IPS-18a (cell line): ENCODE data around the gene CCDC38.

Source experiments
- H3K27ac ChIP-seq: one replicate; pipeline ENCODE4 v1.5.1; 2013; ENCODE audit warnings: low read length
- H3K27me3 ChIP-seq: one replicate; pipeline ENCODE4 v1.6.1; 2013; ENCODE audit warnings: mild to moderate bottlenecking, low read length; ENCODE audit not compliant: control insufficient read depth, insufficient read depth
- H3K36me3 ChIP-seq: one replicate; pipeline ENCODE4 v1.6.1; 2013; ENCODE audit warnings: low read depth, low read length; ENCODE audit not compliant: control insufficient read depth
- H3K4me1 ChIP-seq: one replicate; pipeline ENCODE4 v1.6.1; 2013; ENCODE audit warnings: low read depth, low read length; ENCODE audit not compliant: control insufficient read depth
- H3K4me3 ChIP-seq: one replicate; pipeline ENCODE4 v1.5.1; 2013; ENCODE audit warnings: low read length
- H3K9ac ChIP-seq: one replicate; pipeline ENCODE4 v1.6.1; 2013; ENCODE audit warnings: mild to moderate bottlenecking, low read length, moderate library complexity
- H3K9me3 ChIP-seq: one replicate; pipeline ENCODE4 v1.6.1; 2013; ENCODE audit warnings: low read depth, low read length; ENCODE audit not compliant: control insufficient read depth

The CCDC38 gene

DNA sequence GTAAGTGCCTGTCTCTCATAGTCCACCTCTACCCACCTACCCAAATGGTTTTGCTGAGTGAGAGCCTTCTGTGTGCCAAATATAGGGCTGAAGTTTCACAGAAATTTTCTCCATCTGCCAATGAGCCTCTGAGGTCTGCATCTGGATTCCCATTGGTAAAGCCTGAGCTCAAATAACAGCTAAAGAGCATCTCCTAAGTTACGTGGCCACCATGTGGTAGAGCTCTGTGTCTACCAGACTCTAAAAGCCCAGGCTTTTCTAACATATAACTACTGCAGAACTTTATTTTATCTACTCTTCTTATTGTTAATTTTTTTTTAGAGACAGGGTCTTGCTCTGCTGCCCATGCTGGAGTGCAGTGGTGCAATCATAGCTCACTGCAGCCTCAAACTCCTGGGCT is 16.7 kb upstream of the CCDC38 start:
- no peaks in the 10 kb centered on the region for H3K27me3 ChIP-seq
- H3K4me3 ChIP-seq = no peak overlapping the region

DNA sequence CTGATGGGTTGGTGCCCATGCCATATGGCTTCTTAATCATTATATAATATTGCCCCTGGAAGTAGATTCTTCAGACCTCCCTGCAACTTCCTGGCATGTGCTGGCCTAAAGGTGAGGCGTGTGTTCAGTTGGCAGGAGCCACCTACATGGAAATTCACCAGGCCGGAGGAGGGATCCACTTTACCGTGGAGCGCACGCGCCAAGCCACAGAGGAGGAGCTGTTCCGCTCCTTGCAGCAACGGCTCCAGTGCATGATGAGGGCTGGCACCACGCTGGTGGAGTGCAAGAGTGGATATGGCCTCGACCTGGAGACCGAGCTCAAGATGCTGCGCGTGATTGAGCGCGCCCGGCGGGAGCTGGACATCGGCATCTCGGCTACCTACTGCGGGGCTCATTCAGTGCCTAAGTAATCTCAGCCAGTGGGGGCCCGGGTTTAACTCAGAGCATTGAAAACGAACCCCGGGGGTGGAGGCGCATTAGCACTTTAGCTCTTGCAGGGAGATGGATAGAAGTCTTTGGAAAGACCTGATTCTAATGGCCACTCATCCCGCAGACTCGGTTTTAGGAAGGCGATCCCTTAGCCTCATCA is 14.2 kb upstream of the CCDC38 start:
- Histone ChIP-seq H3K27me3 (no peaks in the 10 kb centered on the region), H3K36me3 (no peaks in the 10 kb centered on the region), H3K9ac (no peak overlapping the region), H3K9me3 (no peaks in the 10 kb centered on the region), H3K4me3 (no peak overlapping the region), H3K27ac (no peak overlapping the region), H3K4me1 (peaks cover 10% of the 10 kb centered on the region)

More for the DNA sequence above, 16.7 kb upstream of the CCDC38 start:
- Histone ChIP-seq H3K9ac (no peak overlapping the region), H3K36me3 (no peaks in the 10 kb centered on the region), H3K4me1 (peaks cover 10% of the 10 kb centered on the region), H3K27ac (no peak overlapping the region), H3K9me3 (no peaks in the 10 kb centered on the region)

GRCh38 chr12:95955549-95956159 is 13.2 kb upstream of the CCDC38 start:
- no peaks in the 10 kb centered on the region for H3K9me3 ChIP-seq
- no peak overlapping the region for H3K27ac ChIP-seq
- peaks cover 10% of the 10 kb centered on the region for H3K4me1 ChIP-seq
- H3K9ac ChIP-seq = no peak overlapping the region
- H3K27me3 ChIP-seq = no peaks in the 10 kb centered on the region
- H3K4me3 ChIP-seq = no peak overlapping the region
- no peaks in the 10 kb centered on the region for H3K36me3 ChIP-seq

GRCh38 chr12:95953000-95953399 is 10.6 kb upstream of the CCDC38 start:
- Histone ChIP-seq H3K4me3 (no peak overlapping the region), H3K4me1 (peaks cover 18% of the 10 kb centered on the region), H3K27ac (no peak overlapping the region), H3K9ac (no peak overlapping the region), H3K9me3 (no peaks in the 10 kb centered on the region), H3K27me3 (no peaks in the 10 kb centered on the region), H3K36me3 (no peaks in the 10 kb centered on the region)

DNA sequence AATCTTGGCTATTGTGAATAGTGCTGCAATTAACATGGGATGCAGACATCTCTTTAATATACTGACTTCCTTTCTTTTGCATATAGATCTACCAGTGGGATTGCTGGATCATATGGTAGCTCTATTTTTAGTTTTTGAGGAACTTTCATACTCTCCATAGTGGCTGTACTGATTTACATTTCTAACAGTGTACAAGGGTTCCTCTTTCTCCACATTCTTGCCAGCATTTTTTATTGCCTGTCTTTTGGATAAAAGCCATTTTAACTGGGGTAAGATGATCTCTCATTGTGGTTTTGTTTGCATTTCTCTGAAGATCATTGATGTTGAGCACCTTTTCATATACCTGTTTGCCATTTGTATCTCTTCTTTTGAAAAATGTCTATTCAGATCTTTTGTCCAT is 9.1 kb upstream of the CCDC38 start:
- H3K27me3 ChIP-seq = no peaks in the 10 kb centered on the region
- H3K9me3 ChIP-seq = no peaks in the 10 kb centered on the region
- H3K27ac ChIP-seq = no peak overlapping the region
- H3K4me1 ChIP-seq = peaks cover 12% of the 10 kb centered on the region
- H3K4me3 ChIP-seq = no peak overlapping the region
- H3K36me3 ChIP-seq = no peaks in the 10 kb centered on the region
- no peak overlapping the region for H3K9ac ChIP-seq

DNA sequence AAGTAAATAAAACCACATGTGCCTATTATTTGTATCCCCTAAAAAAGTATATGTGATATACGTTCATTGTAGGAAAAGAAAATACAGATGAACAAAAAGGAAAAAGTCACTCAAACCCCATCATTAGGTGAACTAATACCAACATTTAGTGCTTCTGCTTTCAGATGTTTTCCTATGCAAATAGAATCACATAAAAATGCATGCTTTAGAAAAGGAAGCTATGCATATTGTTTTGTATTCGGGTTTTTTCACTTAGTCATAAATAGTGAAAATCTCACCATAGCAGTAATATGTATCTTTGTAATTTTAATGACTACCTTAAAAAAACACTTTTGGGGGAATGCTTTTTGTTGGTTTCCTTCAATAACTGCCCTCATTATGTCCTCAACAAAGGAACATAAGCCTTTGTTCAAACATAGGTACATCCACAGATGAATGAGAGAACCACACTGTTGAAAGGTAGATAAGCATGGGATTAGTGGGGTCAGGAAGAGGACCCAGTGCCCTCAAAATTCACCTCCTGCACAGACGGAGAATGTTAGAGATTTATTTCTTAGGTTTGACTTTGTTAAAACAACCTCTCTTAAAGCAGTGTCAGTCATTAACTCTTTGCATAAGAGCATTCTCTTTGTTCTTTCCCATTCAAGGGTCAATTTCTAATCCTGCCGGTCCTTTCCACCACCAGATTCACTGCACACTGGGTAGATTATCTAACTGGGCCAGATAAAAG is 7.2 kb upstream of the CCDC38 start:
- Histone ChIP-seq H3K4me3 (no peak overlapping the region), H3K27me3 (peaks cover 3% of the 10 kb centered on the region), H3K4me1 (peaks cover 8% of the 10 kb centered on the region), H3K27ac (no peak overlapping the region), H3K9me3 (no peaks in the 10 kb centered on the region), H3K9ac (no peak overlapping the region), H3K36me3 (no peaks in the 10 kb centered on the region)

- H3K9ac ChIP-seq = no peak overlapping the region
- peaks cover 18% of the 10 kb centered on the region for H3K27me3 ChIP-seq
- H3K4me3 ChIP-seq = no peak overlapping the region
- no peaks in the 10 kb centered on the region for H3K9me3 ChIP-seq
- H3K4me1 ChIP-seq = peaks cover 8% of the 10 kb centered on the region
- no peak overlapping the region for H3K27ac ChIP-seq
- H3K36me3 ChIP-seq = no peaks in the 10 kb centered on the region
These were observed 1.8 kb upstream of the CCDC38 start for GRCh38 chr12:95944108-95944704.

GRCh38 chr12:95943330-95943842 is 972 bp upstream of the CCDC38 start, which contains the start of gene AMDHD1:
Gene AMDHD1, plus strand, starts transcription at chr12:95943331. Its CDS starts 68 bp downstream, at chr12:95943399.
- peaks cover 5% of the 10 kb centered on the region for H3K4me1 ChIP-seq
- H3K27ac ChIP-seq = no peak within 1 kb of the TSS
- peaks cover 18% of the 10 kb centered on the region for H3K27me3 ChIP-seq
- H3K36me3 ChIP-seq = no peaks in the 10 kb centered on the region
- peak within 1 kb of the TSS; percentile 88 for H3K4me3 ChIP-seq
- no peaks in the 10 kb centered on the region for H3K9me3 ChIP-seq
- peak within 1 kb of the TSS; percentile 27 for H3K9ac ChIP-seq

- Histone ChIP-seq H3K9ac (peak overlapping the region; percentile 27), H3K4me3 (peak overlapping the region; percentile 88), H3K27me3 (peaks cover 18% of the 10 kb centered on the region), H3K9me3 (no peaks in the 10 kb centered on the region), H3K36me3 (no peaks in the 10 kb centered on the region), H3K4me1 (peaks cover 5% of the 10 kb centered on the region), H3K27ac (no peak overlapping the region)
These were observed 302 bp downstream of the CCDC38 start for GRCh38 chr12:95942101-95942523.

DNA sequence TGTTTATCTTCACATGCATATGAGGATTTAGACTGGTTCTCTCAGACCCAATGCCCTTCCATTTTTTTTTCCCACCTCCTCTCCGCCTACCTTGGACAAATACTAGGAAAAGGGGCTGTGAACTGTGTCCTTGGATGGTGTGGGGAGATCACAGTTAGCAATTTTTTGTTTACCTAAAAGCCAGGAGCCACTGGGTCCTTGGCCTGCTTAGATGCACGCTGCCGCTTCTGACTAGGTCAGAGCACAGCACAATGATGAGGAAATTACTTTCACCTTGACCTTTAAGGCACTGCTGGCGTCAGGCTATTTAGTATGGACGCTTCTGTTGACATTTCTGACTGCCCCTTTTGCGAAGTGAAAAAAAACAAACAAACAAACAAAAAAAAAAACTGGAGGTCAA is 1.9 kb downstream of the CCDC38 start:
- peaks cover 18% of the 10 kb centered on the region for H3K27me3 ChIP-seq
- no peak overlapping the region for H3K9ac ChIP-seq
- H3K4me1 ChIP-seq = peaks cover 5% of the 10 kb centered on the region
- H3K9me3 ChIP-seq = no peaks in the 10 kb centered on the region
- H3K4me3 ChIP-seq = no peak overlapping the region
- no peak overlapping the region for H3K27ac ChIP-seq
- no peaks in the 10 kb centered on the region for H3K36me3 ChIP-seq

- Histone ChIP-seq H3K9ac (no peak overlapping the region), H3K4me1 (no peaks in the 10 kb centered on the region), H3K27ac (no peak overlapping the region), H3K36me3 (no peaks in the 10 kb centered on the region), H3K27me3 (no peaks in the 10 kb centered on the region), H3K4me3 (no peak overlapping the region), H3K9me3 (no peaks in the 10 kb centered on the region)
These were observed 20.2 kb downstream of the CCDC38 start for GRCh38 chr12:95922231-95922630.
